ENCODE data around the gene CELF2.

The CELF2 gene

DNA sequence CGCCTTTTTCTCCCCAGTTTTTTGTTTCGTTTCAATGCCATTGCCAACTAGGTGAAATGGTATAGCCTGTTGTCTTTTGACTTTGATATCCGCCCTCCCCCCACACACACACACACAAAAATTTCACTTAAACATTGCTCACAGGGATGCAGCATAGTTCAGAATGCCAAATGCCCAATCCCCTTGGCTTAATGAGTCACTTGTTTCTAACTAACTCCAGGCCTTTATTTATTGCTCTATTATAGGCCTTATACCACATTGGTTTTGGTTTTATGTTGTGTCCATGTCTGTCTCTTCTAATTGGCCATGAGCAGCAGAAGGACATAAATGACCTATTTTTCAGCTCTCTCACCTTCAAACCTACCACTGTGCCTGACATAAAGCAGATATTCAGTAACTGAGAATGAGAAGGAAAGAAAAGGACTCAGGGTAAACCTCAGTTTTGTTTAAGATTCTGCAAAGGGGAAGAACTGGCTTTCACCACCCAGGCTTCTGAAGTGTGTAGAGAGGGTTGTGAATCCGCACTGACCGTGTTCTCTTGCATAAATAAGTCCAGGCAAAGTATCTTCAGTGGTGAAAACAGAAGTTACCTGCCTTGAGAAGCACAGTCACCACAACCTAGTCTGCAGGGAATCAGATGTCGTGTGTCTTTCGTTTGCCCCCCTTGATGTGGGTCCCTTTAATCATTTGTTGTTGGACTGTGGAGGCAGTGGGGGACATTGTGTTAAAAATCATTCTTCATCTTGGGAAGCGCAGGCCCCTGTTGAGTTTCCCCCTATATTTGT, 139.8 kb downstream of the CELF2 start:
- DNase-seq (ENCODE audit: low spot score): no peak

DNA sequence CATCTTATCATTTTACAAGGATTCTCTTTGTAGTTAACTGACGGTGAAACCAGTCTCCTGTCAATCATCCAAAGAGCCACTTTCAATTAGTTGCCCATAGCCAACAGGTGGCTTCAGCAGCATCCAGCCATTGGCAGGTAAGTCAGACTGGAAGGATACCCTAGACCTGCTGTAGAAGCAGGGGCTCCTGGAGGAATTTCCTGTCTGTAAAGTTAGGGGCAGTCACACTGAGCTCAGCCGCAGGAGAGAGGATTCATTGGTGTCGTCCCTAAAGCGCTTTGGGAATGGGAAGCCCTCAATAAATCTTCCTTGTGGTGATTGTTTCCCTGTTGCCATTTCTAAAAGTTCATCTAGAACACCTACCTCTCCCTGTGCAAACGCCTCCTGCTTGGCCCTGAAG, 140.4 kb downstream of the CELF2 start:
- no peak for DNase-seq (ENCODE audit: low spot score)

DNA sequence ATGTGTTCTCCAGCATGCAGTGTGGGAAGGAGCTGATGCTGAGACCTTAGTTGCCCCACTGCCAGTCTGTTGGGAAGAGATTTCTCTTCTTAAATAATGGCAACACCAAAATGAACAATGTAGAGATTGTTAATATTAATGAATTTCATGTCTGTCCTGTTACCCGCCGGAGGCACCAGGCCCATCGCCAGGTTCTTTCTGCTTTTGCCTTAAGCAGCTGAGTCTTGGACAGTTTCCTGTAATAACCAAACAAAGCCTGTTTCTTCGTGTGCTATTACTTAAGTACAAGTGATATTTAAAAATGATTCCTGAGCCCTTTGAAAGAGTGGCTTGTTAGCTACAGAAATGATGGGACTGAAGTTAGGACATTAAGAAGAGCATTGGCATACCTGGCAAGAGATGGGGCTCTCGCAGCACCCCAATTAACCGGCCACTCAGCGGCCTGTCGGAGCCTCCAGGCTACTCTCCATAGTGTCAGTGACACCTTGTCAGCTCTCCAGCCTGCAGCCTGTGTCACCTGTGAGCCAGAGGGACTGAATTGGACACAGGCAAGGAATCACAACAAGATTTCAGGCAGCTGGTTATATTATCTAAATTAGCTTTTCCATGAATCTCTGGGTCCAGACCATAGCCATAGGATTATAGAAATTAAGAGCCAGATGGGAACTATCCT, 142.0 kb downstream of the CELF2 start:
- no peak for DNase-seq (ENCODE audit: low spot score)

DNA sequence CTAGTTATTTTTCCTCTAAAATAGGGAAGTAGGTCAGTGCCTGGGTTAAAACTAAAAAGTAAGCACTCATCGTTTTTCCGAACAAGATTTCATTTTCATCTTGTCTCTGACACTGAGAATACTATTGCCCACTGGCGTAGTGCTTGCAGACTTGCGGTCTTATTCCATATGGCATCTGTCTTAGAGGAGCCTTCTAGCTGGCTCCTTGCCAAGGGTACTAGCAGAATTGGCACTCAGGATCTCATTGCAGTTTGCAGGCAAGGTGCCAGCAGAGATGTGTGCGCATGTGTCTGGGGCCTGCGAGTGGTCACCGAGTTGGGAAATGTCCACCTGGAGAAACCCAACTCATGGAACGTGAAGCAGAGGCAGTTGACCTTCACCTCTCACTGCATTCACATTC, 143.4 kb downstream of the CELF2 start:
- DNase-seq (ENCODE audit: low spot score): no peak

DNA sequence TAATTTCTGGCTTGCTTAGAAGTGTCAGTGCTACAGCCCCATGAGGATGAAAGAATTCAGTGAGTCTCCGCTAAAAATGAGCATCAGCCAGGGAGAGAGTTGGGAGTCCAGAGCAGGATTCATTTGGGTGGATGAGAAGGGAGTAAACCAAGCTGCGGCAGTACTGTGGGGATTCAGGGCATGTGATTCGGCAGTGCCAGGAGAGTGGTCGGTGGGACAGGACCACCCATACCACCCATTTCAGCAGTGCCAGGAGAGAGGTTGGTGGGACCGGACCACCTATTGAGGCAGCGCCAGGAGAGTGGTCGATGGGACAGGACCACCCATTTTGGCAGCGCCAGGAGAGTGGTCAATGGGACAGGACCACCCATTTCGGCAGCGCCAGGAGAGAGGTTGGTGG, 144.2 kb downstream of the CELF2 start:
- no peak for DNase-seq (ENCODE audit: low spot score)

DNA sequence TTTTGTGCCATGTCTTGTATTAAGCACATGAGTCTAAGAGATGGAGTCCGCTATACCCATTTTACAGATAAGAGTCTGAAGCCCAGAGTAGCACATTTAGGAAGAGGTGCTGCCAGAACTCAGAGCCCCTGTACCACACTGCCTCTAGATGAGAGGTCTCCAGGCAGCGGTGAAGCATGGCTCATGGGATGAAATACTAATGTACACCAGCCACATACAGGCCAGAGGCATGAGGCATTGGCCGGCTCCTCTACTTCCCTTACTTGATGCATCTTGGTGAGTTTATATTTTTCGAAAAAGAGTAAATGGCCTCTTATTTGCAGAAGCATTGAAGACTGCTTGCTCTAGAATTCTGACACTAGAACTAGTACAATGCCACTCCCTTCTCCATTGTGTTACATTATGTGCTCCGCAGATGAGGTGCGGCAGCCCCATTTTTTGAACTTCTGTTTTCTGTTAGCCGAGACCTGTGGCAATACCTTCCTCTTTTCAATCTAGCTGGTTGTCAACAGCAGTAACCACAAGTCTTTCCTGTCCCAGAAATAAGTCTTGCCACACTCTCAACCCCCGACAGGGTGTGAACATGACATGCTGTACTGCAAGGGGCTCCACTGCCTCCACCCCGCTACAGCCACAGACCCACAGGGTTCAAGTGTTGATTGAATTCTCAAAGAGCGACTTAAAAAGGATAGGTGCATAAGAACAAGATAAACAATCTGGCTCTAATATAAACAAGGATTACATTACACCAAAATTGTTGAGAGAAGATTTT, 145.3 kb downstream of the CELF2 start:
- DNase-seq (ENCODE audit: low spot score): peak; percentile 92

DNA sequence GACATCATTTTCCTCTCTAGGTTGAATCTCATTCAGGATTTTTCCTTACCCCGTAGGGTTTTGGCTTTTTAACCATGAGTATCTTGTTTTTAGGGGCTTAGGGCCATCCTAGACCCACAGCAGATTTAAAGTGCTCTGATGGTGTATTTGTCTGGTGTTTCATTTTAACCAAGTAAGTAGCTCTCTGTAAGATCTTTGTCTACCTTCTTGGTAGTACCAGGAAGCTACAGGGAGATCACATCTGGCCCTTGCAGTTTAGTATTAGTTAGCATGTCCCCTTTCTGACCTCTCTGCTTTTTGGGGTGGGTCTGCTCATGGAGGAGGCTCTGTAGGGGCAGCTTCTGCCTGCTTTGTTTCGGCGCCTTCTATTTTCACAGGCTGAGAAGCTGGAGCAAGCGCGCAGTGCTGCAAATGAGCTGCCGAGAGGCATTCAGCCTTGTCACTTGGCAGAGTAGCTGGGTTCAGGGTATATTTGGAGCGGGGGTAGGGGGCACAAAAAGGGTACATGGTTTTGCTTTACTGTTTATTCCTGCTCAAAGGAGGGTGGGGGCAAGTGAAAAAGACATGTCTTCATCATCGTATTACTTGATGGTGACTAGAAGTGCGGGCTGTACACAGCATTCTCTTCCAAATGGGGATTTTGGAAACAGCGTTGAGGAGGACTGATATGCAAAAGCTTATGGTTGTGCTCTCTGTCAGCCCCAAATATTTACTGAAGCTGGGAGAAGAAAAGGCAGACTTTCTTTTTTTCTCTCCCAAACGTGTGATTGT, 146.3 kb downstream of the CELF2 start:
- no peak for DNase-seq (ENCODE audit: low spot score)

DNA sequence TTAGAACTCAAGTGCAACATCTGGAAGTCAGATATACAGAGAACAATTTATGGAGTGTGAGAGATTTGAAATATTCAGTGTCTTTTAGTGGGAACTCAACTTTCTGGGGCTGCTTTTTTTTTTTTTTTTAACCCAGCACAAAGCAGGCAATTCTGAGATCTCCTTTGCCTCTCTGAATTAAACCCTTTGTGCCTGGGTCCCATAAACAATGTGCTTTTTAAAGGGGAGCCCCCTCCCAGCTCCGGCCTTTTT, 146.8 kb downstream of the CELF2 start:
- no peak for DNase-seq (ENCODE audit: low spot score)

DNA sequence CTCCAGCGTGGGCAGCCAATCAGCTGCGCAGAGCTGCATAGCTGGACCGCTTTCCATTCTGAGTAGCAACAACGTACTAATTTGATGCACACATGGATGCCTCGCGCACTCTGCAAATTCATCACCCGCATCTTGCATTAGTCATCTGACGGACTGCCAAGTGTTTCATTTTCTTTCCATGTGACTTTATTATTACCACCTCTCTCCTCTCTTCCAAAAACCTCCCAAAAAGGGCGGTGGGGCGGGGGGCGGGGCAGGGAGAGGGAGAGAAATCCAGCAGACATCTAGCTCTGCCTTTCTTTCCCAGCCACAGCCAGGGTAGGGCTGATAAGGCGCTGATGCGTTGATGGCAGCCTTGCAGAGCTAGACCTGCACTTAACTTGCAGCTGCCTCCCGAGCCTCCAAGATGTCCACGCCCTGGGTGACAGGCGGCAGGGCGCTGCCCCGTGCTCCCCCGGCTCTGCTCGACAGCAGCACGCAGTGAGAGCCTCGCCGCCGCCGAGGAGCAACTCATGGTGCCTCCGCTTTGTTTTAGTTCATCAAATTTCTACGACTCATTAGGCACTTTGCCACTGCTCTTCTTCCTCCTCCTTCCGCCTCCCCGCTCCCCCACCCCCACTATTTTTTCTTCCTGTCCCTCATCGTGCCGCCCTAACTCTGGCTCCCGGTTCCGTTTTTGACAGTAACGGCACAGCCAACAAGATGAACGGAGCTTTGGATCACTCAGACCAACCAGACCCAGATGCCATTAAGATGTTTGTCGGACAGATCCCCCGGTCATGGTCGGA, 147.3 kb downstream of the CELF2 start:
- DNase-seq (ENCODE audit: low spot score): peak; percentile 81

DNA sequence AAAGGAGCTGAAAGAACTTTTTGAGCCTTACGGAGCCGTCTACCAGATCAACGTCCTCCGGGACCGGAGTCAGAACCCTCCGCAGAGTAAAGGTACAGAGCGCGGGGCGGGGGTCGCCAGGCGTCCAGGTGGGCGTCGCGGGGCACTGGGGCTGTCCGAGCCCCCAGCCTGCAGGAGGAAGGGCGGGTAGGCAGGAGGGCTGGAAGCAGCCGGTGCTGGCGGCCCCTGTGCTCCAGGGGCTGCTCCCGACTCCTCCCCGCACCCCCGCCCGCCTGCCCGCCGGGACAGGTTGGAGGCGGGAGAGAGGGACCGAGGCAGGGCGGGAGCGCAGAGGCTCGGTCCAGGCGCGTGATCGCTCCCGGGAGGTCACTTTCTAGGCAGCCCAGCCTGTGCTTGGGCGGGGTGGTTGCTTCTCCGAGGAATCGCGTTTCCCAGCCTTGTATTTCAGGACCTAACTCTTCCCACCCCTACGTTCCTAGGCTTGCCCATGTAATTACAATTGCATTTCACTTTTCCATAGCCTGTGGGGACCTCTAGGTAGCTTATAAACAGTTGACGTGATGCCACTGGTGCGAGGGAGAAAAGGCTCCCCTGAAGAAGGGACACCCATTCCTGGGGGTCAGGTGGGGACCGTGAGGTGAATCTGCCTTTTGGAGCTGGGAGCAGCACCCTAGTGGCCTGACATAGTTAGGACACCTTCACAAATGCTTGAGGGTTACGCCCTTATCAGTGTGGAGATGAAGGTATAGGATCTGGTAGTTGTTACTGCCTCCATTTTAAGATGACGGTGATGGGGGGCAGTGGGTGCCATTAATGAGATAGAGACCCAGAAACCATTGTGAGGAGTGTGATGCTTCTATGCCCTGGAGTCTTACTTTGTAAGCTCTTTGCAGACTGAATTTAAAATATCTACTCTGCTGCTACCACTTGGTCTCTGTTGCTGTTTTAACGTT, 148.2 kb downstream of the CELF2 start:
- peak; percentile 88 for DNase-seq (ENCODE audit: low spot score)

DNA sequence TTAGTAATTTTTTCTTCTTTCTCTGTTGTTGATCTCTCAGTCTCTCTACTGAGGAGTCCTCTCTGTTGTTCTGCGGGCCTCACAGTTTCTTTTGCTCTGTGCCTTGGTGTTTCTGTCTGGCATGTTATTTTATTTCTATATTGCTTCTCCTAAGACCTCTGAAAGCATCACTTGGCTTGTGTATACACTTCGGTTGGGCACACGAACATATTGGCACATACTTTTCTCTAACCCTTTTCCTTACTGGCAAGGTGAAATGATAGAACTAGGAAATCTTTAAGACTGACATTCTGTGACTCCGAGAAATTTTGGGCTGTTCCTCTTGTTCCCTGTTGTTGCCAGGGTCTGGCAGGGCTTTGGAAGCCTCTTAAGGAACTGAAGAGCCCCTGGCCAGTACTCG, 148.9 kb downstream of the CELF2 start:
- DNase-seq (ENCODE audit: low spot score): no peak

DNA sequence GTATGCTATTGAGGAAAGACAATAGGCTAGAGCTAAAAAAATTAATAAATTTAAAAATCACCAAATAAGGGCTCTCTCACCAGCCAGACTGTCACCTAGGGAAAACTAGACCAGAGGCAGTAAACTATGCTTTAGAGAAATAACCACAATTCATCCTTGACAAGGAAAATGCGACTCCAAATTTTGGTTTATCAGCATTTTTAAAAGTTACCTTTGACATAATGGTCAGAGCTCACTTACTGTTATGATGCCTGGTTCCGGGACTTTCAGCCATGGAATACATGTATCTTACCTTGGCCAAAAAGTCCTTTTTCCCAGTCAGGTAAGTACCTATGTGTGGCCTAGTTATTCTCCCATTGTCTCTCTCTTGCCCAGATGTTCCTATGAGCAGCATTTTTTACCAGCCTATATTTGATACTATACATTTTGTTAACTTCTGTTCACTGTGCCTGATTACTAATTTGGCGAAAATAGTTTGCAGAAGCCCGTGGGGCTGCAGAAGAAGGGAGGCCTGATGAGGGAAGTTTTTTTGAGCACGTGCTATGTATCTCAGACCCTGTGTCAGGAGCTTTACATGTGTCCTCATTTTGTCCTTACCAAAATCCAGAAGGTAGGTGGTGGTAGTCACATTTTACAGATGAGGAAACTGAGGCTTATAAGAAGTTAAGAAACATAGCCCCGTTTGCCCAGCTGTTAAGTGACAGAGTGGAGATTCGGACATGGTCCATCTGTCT, 149.7 kb downstream of the CELF2 start:
- no peak for DNase-seq (ENCODE audit: low spot score)

DNA sequence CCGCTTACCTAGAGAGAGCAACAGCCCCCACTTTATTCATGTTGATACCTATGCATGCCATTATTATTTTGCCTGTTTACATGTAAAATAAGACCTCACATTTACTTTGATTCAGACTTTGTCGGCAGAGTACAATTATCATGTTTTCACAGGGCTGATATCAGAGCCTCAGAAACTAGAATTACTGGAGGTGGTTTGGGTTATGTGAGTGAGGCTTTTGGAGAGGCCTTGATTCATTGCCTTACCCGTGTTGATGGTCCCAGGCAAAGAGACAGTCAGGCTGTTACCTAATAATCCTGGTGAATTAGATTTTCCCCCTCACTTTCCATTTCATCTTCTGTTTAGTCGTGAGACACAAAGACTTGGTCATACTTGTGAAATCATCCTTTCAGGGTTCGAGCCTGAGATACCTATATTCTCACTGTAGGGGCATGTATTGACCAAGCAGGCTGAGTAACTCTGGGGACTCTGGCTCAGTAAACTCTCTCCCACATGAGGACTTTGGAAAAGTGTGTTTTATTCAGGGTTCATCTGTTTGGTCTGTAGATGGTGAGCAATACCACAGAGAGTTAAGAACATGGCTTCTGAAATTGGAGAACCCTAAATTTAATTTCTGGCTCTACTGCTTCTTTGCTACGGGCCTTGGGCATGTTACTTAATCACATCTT, 150.9 kb downstream of the CELF2 start:
- DNase-seq (ENCODE audit: low spot score): no peak

DNA sequence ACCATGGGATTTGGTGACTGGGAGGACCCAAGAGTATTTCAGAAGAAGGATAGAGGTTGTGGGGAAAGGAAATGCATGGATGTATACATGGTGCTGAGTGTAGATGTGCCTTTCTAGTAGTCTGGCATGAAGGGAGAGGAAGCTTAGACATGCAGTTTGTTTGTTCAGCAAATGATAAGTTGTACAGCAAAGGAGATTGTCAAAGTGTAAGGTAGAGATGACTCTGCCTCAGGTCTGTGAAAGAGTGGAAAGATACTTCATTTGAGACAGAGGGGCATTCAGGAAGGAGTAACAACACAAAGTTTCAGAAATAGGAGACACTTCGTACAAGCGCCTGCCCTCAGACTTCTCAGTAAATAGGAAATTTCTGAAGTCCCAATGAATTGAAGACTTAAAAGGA, 152.3 kb downstream of the CELF2 start:
- no peak for DNase-seq (ENCODE audit: low spot score)

DNA sequence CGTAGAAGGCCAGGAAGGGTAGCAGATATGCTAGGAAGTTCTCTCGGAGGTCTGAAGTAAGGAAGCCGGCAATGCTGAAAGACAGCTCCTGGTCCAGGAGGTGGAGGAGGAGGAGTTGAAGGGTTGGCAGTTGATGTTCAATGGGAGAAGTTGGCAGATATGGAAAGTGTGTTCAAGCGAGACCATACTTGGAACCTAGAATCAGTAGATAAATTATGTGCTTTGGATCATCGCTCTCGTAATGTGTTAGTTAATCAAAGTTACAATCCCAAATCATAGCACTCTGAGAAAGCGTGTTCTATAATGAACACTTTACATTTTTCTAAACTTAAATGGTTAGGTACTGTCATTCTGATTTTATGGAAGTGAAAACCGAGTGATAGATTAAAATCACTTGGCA, 152.9 kb downstream of the CELF2 start:
- no peak for DNase-seq (ENCODE audit: low spot score)

DNA sequence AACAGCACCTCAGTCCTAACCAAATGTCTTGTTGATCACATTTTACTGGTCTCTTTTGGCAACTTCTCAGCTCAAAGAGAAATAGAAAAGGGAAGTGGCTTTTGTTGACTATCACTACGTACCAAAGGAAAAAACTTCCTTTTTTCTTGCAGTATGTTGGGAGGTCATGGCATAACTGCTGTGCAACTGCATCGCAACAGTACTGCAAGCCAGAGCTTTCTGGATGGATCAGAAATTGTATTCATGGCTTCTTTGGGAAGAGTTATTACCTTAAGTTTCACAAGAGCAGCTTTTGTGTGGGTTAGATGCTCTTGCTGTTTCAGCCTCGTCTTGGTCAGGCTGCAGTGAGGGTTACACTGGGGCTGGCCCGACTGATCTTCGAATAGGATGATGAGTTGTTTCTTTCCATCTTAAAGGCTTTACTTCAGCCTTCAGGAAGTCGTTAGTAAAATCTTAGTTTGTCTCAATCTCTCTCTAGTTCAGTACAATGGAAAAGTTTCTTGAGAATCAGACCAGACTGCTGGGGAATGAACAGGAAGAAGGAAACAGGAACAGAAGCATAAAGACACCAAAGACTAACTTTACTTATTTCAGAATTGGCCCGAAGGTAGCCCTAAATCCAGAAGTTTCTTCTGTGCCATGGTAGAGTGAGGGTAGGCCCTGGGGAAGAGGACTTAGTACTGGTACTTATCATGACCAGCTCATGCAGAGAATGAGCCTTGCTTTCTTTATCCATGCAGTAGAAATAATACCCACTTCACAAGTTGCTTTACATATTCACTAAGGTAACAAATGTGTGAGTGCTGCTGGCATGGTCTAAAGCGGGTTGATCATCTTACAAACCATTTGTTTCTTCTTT, 153.6 kb downstream of the CELF2 start:
- DNase-seq (ENCODE audit: low spot score): no peak

DNA sequence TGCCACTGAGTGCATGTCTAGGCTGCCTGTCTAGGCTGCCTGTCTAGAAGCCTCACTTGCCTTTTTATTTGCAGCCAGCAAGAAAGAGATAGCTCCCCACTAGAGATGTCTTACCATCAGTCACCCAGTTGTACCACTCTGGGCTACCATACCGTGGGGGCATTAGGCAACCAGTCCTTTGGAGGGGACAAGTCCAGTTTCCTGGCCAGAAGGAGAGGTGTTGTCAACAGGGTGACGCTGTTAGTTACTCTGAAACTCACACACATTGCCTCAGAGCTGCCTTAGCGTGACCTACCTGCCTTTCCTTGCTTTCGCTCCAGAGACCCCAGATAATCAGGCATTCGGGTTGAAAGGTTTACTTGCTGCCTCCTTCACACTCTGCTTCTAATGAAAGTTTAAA, 155.4 kb downstream of the CELF2 start:
- DNase-seq (ENCODE audit: low spot score): no peak

DNA sequence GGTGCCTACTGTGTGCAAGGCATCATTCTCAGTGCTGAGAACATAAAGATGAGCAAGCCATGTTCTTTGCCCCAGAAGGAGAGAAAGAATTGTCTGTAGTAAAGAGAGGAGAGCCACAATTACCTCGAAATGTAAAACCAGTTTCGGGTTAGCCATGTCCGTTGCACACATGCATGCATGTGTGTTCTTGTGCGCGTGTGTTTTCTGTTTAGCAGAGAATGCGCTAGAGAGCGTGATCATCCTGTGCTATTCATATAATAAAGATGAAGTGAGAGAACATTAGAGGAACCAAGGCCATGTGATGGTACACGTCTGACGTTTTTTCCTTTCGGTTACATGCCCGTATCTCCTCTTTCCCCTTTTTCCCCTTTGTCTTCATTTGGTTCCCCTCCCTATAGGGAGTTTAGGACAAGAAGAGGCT, 158.2 kb downstream of the CELF2 start:
- DNase-seq (ENCODE audit: low spot score): no peak

All from CD4-positive, alpha-beta T cell treated with Interleukin-15 for 4 hours (primary cell).